Spinal cord (tissue), 10 donors: ENCODE measurements around the gene ESAM. TPM values are rescaled to one million over a fixed set of nuclear protein-coding genes. Genes with fewer than 3 reads are reported as not detected.

Experiments
- DNase-seq, 6 donors: peaks; one replicate each; pipeline versions ENCODE4 v3.0.0 to v3.0.0-alpha.2; 2013 to 2015; ENCODE audit warnings: low spot score in 6 of 6, low read depth in 4 of 6
- H3K27ac ChIP-seq: one replicate; pipeline ENCODE4 v1.5.1; 2013; ENCODE audit warnings: low read depth, low read length, control low read depth
- H3K27me3 ChIP-seq: one replicate; pipeline ENCODE4 v1.6.1; 2013; ENCODE audit warnings: low read length; ENCODE audit not compliant: control insufficient read depth, insufficient read depth
- H3K36me3 ChIP-seq: one replicate; pipeline ENCODE4 v1.6.1; 2013; ENCODE audit warnings: low read length; ENCODE audit not compliant: control insufficient read depth, insufficient read depth
- H3K4me1 ChIP-seq: one replicate; pipeline ENCODE4 v1.6.1; 2013; ENCODE audit warnings: low read length; ENCODE audit not compliant: control insufficient read depth, insufficient read depth
- H3K4me3 ChIP-seq: one replicate; pipeline ENCODE4 v1.5.1; 2013; ENCODE audit warnings: low read depth, low read length, control low read depth
- H3K9me3 ChIP-seq: one replicate; pipeline ENCODE4 v1.6.1; 2013; ENCODE audit warnings: low read length; ENCODE audit not compliant: control insufficient read depth, insufficient read depth
- WGBS: methylation state at CpG from one replicate; pipeline ENCODE4 v1.1.5; 2013; ENCODE audit warnings: missing lambda C conversion rate; ENCODE audit not compliant: insufficient coverage; 5-methylcytosine and 5-hydroxymethylcytosine counted together
- polyA plus RNA-seq, 2 donors: library from polyadenylated mRNA; unstranded; fragments of 120-200 nt; gene quantifications; one replicate each; pipeline ENCODE4 v1.2.1, GENCODE V29; 2013; ENCODE audit not compliant: insufficient read length in 2 of 2
- total RNA-seq, 2 donors: library from RNA; depleted of rRNA in 1 of 2; stranded (reverse); fragments of 120-200 nt in 1 of 2; fragments of >200 nt in 1 of 2; gene quantifications; one replicate each; pipeline versions ENCODE4 v1.2.3 to v1.2.4, GENCODE V29; 2013 to 2014
- donor health status: healthy.

ESAM gene
- total and polyA plus RNA-seq, 4 donors: 9.5 to 43.1 (median 30.7) TPM

- no peak for DNase-seq
- Histone ChIP-seq H3K4me1 (peaks cover 45% of the 10 kb centered on the region), H3K36me3 (no peaks in the 10 kb centered on the region), H3K27ac (peak overlapping the region; percentile 43), H3K9me3 (no peaks in the 10 kb centered on the region), H3K4me3 (peak overlapping the region; percentile 22), H3K27me3 (peaks cover 64% of the 10 kb centered on the region)
- 21% methylated on average over 16 of the region's 25 CpGs for WGBS
Observed at GRCh38 chr11:124761301-124762104, 587 bp downstream of the ESAM start.

GRCh38 chr11:124760806-124761205 lies 1.3 kb downstream of the ESAM start:
- peaks cover 71% of the 10 kb centered on the region for H3K27me3 ChIP-seq
- WGBS: 83% methylated on average over 2 of the region's 3 CpGs
- peak overlapping the region; percentile 22 for H3K4me3 ChIP-seq
- H3K9me3 ChIP-seq: no peaks in the 10 kb centered on the region
- H3K36me3 ChIP-seq: no peaks in the 10 kb centered on the region
- no peak for DNase-seq
- H3K4me1 ChIP-seq: peaks cover 45% of the 10 kb centered on the region
- peak overlapping the region; percentile 43 for H3K27ac ChIP-seq

- H3K36me3 ChIP-seq: no peaks in the 10 kb centered on the region
- H3K4me1 ChIP-seq: peaks cover 45% of the 10 kb centered on the region
- H3K9me3 ChIP-seq: no peaks in the 10 kb centered on the region
- peak overlapping the region; percentile 22 for H3K4me3 ChIP-seq
- 12% methylated on average over 24 of the region's 25 CpGs for WGBS
- no peak for DNase-seq
- peaks cover 75% of the 10 kb centered on the region for H3K27me3 ChIP-seq
- peak overlapping the region; percentile 43 for H3K27ac ChIP-seq
Observed at GRCh38 chr11:124760205-124760652, 1.9 kb downstream of the ESAM start.

- Histone ChIP-seq H3K36me3 (no peaks in the 10 kb centered on the region), H3K9me3 (no peaks in the 10 kb centered on the region), H3K4me3 (peak overlapping the region; percentile 34), H3K4me1 (peaks cover 45% of the 10 kb centered on the region), H3K27me3 (peaks cover 81% of the 10 kb centered on the region), H3K27ac (peak overlapping the region; percentile 43)
- DNase-seq: peak in 2 of 6 donors; percentile 16 to 46
- 14% methylated on average over 38 of the region's 52 CpGs for WGBS
Observed at GRCh38 chr11:124759266-124760204, 2.6 kb downstream of the ESAM start.

- Histone ChIP-seq H3K4me1 (peaks cover 45% of the 10 kb centered on the region), H3K9me3 (no peaks in the 10 kb centered on the region), H3K27me3 (peaks cover 89% of the 10 kb centered on the region), H3K4me3 (peak overlapping the region; percentile 34), H3K27ac (peak overlapping the region; percentile 2), H3K36me3 (peaks cover 1% of the 10 kb centered on the region)
- 2% methylated on average over 51 of the region's 53 CpGs for WGBS
- DNase-seq: peak in 2 of 6 donors; percentile 78 to 81
Observed at GRCh38 chr11:124758355-124759265, 3.5 kb downstream of the ESAM start.

- peaks cover 94% of the 10 kb centered on the region for H3K27me3 ChIP-seq
Observed at GRCh38 chr11:124757320-124757719, 4.8 kb downstream of the ESAM start.

GRCh38 chr11:124756753-124757227 lies 5.3 kb downstream of the ESAM start:
- Histone ChIP-seq H3K27me3 (peaks cover 96% of the 10 kb centered on the region), H3K36me3 (peaks cover 3% of the 10 kb centered on the region), H3K4me1 (peaks cover 35% of the 10 kb centered on the region), H3K9me3 (no peaks in the 10 kb centered on the region), H3K27ac (no peak overlapping the region), H3K4me3 (no peak overlapping the region)
- WGBS: 8% methylated on average over 4 of the region's 6 CpGs
- DNase-seq: no peak

More at GRCh38 chr11:124757320-124757719, 4.8 kb downstream of the ESAM start:
- H3K9me3 ChIP-seq: no peaks in the 10 kb centered on the region
- no peak overlapping the region for H3K27ac ChIP-seq
- DNase-seq: no peak
- H3K36me3 ChIP-seq: peaks cover 3% of the 10 kb centered on the region
- 33% methylated on average over 3 of the region's 3 CpGs for WGBS
- H3K4me3 ChIP-seq: no peak overlapping the region
- H3K4me1 ChIP-seq: peaks cover 34% of the 10 kb centered on the region

- peaks cover 96% of the 10 kb centered on the region for H3K27me3 ChIP-seq
- DNase-seq: no peak
- H3K36me3 ChIP-seq: peaks cover 3% of the 10 kb centered on the region
- no peaks in the 10 kb centered on the region for H3K9me3 ChIP-seq
- peaks cover 37% of the 10 kb centered on the region for H3K4me1 ChIP-seq
- WGBS: 8% methylated on average over 6 of the region's 9 CpGs
- H3K27ac ChIP-seq: no peak overlapping the region
- no peak overlapping the region for H3K4me3 ChIP-seq
Observed at GRCh38 chr11:124756033-124756752, 5.9 kb downstream of the ESAM start.
